GM18870 (cell line): ENCODE results near the gene NUP214.
"Not testable (repeated sequence)": the region's sequence is repeated elsewhere in the genome, so short reads cannot be mapped to it uniquely, and the experiment has no call there.

Source experiments
- ATAC-seq: cut with Tn5 transposase; IDR thresholded peaks from one replicate; pipeline ENCODE4 v1.9.1; 2021; ENCODE audit warnings: moderate library complexity; ENCODE audit not compliant: unreplicated experiment

NUP214 gene

GRCh38 chr9:131191032-131191431 is 65.6 kb downstream of the NUP214 start:
- not testable (repeated sequence) for ATAC-seq

DNA sequence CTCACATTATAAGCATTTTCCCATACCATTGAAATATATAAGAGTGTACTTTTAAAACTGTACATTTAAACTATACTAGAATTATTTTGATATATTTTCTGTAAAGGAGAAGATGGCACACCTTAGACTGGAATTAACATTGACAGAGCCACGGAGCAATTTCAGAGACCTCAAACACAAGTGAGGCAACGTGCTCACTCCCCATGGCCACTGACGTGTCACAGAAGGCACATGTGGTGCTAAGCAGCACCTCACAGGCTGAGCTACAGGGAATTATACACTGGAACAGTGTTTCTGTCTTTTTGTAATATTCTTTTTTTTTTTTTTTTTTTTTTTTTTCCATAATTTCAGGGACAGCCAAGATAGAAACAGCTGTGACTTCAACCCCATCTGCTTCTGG is 66.5 kb downstream of the NUP214 start:
- no peak for ATAC-seq

DNA sequence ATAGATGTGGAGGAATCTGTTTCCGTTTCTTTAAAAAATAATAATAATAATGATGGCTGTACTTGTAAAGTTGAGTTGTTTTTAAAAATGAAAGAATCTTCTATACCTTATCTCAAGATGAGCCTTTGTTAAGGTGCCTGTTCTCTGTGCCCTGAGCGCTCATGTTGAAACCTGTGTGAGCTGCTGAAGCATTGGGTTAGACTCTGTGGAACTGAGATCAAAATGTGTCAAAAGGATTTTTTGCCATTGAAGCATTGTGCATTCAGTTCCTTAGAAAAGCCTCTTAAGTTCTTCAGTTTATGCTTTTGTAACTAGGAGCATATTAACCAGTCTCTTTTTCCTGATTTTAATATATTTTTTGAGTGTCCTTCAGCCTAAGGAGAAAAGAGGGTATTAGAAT is 67.7 kb downstream of the NUP214 start:
- no peak for ATAC-seq

DNA sequence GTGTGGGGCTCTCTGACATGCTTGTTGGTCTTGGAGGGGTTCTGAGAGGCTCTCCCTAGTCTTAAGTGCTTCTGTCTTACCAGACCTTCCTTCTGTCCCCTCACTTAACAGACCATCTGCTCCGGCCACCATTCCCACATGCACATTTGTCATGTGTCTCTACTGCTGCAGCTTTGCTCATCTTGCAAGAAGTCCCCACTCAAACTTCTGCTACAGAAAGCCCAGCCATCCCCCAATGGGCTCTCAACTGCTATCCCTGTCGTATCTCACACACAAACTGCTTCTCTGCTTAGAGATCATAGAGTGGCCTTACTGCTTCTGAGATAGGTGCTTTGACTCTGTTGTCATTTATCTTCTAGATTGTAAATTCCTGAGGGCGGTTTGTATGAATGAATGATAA is 69.4 kb downstream of the NUP214 start:
- ATAC-seq = no peak

DNA sequence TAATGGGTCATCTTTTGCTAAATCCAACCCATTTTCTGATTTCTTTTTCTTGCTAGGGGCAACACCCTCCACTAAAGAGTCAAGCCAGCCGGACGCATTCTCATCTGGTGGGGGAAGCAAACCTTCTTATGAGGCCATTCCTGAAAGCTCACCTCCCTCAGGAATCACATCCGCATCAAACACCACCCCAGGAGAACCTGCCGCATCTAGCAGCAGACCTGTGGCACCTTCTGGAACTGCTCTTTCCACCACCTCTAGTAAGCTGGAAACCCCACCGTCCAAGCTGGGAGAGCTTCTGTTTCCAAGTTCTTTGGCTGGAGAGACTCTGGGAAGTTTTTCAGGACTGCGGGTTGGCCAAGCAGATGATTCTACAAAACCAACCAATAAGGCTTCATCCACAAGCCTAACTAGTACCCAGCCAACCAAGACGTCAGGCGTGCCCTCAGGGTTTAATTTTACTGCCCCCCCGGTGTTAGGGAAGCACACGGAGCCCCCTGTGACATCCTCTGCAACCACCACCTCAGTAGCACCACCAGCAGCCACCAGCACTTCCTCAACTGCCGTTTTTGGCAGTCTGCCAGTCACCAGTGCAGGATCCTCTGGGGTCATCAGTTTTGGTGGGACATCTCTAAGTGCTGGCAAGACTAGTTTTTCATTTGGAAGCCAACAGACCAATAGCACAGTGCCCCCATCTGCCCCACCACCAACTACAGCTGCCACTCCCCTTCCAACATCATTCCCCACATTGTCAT is 72.0 kb downstream of the NUP214 start:
- no peak for ATAC-seq

- ATAC-seq = no peak
Observed at GRCh38 chr9:131198041-131198715, 72.8 kb downstream of the NUP214 start.

DNA sequence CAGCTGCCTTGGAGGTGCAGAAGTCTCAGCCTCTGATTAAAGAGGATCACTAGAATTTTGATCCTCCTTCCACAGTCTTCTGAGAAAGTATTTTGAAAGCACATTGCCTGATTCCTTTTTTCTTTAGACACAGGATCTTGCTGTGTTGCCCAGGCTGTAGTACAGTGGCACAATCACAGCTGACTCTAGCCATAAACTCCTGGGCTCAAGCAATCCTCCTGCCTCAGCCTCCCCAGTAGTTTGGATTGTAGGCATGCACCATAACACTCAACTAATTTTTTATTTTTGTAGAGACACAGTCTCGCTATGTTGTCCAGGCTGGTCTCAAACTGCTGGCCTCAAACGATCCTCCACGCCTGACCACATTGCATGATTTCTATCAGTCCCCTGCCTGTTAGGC is 76.5 kb downstream of the NUP214 start:
- ATAC-seq = no peak

DNA sequence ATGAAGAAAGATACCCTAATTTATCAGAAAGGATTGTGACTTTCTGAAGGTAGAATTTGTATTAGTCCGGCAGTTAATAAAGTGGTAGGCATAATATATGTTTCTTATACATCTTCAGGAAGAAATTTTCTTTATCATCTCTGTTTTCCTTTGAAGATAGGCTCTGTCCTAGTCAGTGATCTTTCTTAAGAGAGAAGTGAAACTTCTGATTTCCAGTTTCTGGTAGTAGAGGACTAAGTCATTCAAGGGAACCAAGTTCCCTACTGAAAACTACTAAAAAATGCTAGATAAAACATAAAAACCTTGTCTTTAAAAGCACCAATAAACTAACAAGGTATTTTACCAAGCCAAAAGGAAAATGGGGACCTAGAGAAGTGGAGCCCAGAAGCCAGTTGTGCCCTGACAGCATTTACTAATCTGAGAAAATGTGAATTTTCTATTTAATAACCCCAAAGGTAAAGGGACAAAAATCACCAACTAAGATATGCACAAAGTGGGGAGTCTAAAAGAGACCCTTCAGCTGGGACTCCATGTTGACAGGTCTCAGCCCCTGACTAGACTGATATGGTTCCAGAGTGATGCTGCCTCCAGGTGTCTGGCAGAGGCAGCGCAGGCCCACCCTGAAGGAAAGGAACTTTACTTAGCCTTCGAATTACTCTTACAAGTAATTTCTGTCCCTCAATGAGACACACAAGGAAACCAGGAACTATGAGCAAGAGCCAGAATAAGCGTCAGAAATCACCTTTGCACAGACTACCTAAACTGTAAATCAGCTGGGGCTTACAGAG is 78.2 kb downstream of the NUP214 start:
- no peak for ATAC-seq

DNA sequence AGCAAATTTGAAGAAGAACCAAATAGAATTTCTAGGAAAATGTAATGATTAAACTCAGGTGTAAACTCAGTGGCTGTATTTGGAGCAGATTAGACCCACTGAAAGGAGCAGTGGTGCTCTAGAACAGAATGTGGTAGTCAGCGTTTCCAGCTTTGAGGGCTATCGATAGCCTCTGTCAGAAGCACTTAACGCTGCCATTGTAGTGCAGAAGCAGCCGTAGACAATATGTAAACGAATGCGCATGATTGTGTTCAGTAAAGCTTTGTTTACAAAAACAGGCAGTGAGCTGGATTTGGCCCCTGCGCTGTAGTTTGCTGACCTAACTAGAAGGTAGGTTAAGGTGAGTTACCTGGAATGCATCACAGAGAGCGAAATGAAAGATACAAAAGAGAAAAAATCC is 78.9 kb downstream of the NUP214 start:
- ATAC-seq = no peak

GRCh38 chr9:131206495-131206894 is 81.1 kb downstream of the NUP214 start:
- no peak for ATAC-seq

DNA sequence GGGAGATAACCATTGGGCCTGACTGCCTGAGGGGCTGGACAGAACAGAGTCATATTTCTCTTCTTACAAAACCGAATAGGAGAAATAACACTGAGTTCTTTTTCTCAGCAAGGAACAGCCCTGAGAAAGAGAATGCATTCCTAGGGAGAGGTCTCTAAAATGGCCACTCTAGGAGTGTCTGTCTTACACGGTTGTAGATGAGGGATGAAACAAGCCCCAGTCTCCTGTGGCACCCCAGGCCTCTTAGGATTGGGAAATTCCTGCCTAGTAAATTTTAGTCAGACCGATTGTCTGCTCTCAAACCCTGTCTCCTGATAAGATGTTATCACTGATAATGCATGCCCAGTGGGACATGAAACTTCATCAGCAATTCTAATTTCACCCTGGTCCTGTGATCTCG is 86.5 kb downstream of the NUP214 start:
- ATAC-seq = not testable (repeated sequence)

- no peak for ATAC-seq
Observed at GRCh38 chr9:131214286-131214856, 89.0 kb downstream of the NUP214 start.

DNA sequence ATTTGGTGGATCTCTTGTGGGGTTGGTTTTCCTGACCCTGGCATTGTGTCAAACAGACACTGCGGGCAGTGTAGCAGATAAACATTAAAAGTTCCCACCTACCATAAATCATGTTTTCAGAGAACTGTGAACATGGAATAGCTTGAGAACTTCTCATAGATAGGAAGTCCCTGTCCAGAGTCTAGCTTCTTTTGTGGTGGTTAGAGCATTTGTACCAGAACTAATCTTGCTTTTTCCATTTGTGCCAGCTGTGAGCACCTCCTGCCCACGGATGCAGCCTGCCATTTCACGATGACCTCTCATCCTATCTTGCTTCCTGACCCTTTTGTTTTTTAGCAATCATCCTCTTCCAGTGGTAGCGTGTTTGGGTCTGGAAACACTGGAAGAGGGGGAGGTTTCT is 89.5 kb downstream of the NUP214 start:
- ATAC-seq = no peak

- ATAC-seq = no peak
Observed at GRCh38 chr9:131216806-131217205, 91.4 kb downstream of the NUP214 start.

DNA sequence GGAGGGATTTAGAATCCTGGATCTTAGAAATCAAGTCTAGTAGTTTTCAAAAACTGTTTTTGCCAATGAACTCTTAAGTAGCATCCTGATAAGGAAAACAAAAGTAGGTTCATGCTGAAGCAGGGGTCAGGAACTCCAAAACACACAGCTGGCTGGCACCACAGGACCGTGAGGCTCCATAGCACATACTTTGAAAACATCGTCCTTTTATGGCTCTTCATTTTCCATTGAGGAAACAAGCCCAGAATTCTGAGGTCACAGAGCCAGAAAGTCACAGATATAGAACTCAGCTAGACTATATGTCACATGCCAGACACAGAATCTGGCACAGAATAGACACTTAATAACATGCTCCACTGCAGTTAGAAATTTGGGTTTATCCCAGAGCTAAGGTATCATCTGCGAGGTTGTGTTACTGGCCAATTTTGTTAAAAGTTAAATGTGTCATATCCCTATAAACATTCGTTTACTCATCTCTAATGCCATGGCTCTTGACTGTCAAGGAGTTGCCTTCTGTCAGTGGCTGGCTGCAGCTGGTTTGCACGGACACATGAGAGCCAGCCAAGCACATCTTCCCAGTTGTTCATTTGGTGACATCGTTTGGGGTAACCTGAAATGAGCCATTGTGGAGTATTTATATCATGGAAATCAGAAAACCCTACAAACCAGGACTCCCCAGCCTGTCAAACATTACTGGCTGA is 92.1 kb downstream of the NUP214 start:
- no peak for ATAC-seq

GRCh38 chr9:131218370-131218769 is 93.0 kb downstream of the NUP214 start:
- ATAC-seq = no peak

DNA sequence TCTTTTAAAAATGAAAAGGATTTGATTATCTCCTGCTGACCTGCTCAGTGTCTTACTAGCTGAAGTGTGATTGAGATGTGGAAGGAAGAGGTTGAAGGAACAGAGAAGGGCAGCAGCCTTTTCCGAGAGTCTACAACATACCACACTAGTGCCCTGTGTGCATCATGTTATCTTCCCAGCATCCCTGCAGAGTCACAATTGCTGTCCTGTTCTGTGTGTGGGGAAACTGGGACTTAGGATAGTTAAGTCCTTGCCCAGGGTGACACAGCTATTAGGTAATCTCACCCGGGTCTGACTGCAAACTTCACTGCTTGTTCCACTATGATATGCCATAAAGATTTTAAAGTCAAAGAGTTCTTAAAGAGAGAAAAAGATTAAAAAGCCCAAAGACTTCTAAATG is 95.1 kb downstream of the NUP214 start:
- no peak for ATAC-seq

- ATAC-seq = no peak
Observed at GRCh38 chr9:131222460-131222859, 97.1 kb downstream of the NUP214 start.

DNA sequence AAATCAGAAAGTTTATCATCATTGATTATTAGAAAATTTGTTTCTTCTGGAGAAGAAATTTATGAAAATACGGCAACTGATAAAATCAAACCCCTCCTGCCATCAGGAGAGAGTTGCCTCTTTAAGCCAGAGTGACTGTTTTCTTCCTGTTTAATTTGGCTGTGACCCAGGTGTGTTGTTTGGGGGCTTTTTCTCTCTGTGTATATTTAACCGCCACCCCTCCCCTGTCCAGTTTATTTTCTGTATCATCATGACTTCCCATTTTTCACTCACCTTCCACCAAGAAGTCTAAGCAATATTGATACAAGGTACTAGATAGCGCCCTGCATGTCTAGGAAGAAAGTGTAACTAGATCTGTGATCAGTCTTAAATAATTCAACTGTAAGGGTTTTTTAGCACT is 100.8 kb downstream of the NUP214 start:
- no peak for ATAC-seq

- ATAC-seq = no peak
Observed at GRCh38 chr9:131227112-131227958, 101.9 kb downstream of the NUP214 start.
